Measurements from ENCODE around the gene DBH.
A peak's percentile ranks its signal among the peaks of the same experiment; 100 is the strongest.

DBH gene

DNA sequence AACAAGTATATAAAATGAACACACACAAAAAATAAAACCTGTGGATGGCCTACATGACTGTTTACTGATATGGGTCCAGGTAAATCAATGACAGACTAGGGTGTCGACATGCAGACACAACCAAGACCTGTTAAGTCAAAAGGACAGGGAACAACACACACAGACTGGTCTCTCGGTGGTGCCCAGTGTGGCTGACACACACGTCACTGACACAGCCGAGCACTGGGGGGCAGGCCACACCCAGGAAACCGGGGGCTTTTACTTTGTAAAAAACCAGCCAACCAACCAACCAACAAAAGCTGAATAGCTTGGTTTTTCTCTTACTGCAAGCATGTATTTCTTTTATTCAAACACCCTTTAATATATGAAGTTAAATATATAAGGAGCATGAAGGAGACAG lies 31.9 kb upstream of the DBH start:
- DNase-seq (ENCODE audit: low read depth in 2 of 2, low spot score in 1 of 2) = peak in 1 of 2 donors; percentile 21

DNA sequence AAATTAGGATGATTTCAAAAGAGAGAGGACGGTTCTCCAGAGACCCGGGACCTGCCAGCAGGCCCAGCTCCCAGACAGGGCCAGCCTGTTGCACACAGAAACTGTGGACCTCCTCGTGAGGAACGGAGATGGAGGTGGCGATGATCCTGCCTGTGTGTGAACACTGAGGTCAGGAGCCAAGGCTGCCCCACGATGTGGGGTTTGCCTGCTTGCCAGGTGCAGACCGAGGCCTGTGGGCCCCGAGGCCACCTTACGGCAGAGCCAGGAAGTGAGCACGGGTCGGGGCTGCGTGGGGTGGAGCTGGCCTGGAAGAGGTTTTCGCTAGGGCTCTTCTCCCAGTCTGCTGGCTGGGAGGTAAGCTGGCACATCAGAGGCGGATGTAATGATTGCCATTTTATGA lies 31.3 kb upstream of the DBH start:
- DNase-seq (ENCODE audit: low read depth in 2 of 2, low spot score in 1 of 2) = no peak

DNA sequence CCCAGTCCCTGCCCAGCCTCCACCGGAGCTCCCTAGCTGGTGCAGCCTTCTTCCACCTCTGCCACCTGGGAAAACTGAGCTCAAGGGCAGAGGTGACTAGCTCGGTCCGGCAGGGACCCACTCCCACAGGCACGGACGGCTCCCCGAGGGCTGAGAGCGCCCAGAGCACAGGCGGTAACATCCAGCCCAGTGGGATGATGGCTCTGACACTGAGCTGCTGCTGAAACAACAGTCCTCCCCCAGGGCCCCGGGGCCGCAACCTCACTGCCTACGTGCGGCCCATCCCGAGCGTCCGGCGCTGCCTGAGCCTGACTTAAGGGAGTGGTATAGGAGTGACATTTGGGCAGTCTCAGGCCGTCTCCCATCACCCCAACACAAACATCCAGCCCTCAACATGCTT lies 30.7 kb upstream of the DBH start:
- no peak for DNase-seq (ENCODE audit: low read depth in 2 of 2, low spot score in 1 of 2)

DNA sequence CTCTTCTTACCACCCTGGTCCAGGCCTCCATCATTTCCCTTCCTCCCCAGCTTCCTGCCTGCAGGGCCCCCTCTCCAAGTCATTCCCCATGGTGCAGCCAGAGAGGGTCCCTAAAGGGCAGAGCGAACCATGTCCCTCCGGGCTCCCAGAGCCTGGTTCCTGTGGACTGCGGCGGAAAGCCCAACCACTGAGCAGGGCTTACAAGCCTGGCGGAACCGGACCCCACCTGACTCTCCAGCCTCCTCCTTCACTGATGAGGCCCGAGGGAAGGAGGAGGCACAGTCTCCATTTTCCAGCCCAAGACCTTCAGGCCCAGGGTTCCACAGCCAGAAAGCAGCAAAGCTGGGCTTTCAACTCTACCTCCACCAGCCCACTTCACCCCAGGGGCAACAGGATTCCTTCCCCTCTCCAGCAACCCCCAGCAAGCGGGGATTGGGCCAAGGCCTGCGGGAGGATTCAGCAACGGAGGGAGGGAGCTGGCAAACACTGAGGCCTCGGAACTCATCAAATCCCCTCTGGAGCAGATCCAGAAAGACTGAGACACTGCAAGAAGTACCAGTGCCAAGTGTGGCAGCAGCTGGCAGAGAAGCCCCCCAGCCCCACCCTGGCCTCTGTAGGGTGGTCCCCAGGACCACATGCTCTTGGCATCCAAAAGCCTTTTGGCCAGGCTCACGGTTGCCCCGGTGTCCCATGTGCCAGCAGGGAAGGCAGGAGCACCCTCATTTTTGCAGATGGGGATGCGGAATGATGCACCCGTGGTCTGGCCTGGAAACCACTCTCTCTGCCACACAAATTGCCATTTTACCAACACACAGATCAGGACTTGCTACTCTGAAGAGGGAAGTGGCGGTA lies 30.1 kb upstream of the DBH start:
- no peak for DNase-seq (ENCODE audit: low read depth in 2 of 2, low spot score in 1 of 2)

DNA sequence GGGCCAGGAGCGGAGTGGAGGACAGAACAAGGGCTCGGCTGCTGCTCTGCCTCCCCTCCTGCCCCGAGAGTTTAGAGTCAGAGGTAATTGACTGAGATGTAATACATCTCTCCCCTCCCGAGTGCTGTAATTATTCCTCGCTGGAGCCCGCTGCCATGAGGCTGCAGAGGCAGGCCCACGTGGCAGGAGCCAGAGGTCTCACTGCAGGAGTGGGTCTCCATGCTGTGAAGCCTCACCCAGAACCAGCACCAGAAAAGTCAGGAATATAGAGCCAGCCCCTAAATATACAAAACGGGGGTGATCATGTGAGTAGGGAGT lies 29.5 kb upstream of the DBH start:
- no peak for DNase-seq (ENCODE audit: low read depth in 2 of 2, low spot score in 1 of 2)

DNA sequence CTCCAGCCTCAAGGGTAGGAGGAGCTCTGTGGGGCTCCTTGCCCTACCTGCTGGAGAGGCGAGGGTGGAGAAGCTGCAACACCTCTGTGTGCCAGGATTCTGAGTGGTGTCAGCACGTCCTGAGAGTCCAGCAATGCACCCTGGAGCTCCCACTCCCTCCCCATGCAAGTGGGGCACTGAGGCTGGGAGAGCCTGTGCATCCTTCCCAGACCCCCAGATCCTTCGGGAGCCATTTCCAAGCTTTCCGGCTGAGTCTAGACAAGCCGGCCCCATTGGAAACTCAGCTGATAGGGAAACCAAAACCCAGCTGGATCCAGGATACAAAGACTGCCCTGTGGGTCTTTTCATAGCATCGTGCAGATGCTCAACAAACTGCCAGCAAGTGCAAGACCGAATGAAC lies 28.8 kb upstream of the DBH start:
- no peak for DNase-seq (ENCODE audit: low read depth in 2 of 2, low spot score in 1 of 2)

DNA sequence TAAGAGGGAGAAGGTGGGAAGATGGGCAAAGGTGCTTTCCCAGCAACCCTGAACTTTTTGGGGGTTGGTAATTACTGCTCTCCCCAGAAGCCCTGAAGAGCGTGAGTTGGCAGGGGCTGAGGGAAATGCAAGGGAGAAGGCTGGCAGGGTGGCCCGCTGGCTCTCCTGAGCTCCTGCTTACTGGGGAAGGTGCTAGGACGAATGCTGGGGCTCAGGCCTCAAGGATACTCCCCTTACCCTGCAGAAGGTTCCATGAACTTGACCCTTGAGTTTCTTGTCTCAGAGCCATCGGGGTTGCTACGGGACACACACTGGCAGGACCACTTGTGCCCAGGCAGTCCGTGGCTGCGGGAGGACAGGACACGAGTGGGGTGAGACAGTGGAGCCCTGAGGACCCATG lies 28.2 kb upstream of the DBH start:
- no peak for DNase-seq (ENCODE audit: low read depth in 2 of 2, low spot score in 1 of 2)

DNA sequence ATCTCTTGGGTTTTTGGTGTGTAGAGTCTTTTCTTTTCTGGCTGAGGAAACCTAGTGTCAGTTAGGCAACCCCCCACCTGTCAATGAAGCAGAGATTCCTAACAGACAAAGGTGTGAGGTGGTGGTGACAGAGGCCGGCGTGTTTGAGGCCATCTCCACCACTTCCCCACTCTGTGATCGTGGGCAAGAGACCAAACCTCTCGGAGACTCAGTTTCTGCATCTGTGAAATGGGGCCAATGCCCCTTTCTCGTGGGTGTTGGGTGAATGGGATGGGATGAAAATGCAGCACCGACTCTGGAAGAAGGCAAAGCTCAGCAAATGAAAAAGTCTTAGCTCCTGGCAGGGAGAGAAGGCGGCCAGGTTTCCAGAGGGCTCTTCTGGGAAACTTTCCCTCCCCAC lies 27.8 kb upstream of the DBH start:
- DNase-seq (ENCODE audit: low read depth in 2 of 2, low spot score in 1 of 2) = no peak

DNA sequence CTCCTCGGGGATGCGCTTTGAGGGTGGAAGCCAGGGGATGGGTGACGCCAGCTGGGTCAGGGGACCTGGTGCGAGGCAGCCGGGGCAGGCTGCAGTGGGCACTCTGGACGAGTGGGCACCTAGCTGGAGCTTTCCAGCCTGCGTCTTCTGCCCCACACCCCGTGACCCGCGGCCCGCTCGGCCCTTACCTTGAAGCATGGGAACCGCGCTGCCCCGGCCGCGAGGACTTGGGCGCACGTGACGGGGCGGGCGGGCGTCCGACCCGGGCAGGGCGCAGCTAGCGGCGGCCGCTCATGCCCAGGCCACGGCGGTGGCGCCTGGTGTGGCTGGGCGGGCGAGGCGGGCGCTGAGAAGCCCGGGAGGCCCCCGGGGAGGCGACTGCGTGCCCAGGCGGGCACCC lies 27.3 kb upstream of the DBH start:
- DNase-seq (ENCODE audit: low read depth in 2 of 2, low spot score in 1 of 2) = no peak

DNA sequence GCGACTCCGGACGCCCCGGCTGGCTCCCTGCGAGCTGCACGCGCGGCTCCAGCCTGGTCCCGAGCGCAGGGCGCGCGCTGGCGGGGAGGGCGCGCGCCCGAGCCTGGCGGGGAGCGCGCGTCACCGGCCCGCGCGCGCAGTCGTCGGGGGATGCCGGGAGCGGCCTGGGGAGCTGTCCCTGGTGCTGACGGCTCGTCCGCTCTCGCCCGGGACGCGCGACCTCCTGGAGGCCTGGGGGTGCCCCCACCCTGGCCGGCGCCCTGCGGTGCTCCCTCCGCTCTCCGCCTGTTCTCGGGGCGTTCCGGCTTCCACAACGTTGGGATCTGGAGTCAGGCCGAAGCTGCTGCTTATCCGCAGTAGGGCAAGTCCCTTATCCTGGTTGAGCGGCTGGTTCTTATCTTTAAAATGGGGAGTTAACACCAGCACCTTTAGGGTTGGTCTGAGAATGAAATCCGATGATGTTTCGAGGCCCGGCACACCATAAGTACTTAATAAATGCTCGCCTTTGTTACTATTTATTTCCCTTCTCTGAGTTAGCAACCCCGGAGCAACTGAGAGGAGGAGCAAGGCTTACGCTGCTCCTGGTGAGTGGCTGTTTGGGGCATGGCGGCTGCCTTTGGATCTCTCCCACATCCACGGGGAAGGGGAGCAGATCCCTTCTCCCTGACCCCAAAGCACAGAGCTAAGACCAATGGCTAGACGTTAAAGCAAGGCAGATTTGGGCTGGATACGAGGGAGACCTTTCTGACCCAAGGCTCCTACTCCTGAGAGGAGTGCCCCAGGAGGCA lies 26.7 kb upstream of the DBH start, which contains the start of gene FAM163B:
FAM163B (minus strand) TSS at position 79 of the 788 bp plus-strand sequence. CDS start 29,166 bp downstream, outside the sequence.
- DNase-seq (ENCODE audit: low read depth in 2 of 2, low spot score in 1 of 2) = peak in 1 of 2 donors; percentile 2

DNA sequence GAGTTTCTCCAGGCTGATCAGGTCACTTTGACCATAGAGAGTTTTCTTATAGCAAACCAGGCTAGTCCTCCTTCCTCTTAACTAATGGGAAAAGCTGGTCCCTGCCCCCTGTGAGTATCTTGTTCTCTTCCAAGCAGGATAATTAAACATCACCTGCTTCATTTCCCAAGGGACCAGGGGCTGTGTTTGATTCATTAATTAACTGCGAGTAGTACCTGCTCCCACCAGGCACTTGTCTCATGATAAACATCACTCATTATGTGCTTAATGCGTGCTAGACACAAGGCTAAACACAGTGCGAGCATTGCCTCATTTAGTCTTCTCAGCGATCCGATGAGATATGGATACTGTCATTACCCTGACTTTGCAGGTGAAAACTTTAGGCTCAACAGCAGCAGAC lies 25.3 kb upstream of the DBH start:
- DNase-seq (ENCODE audit: low read depth in 2 of 2, low spot score in 1 of 2) = no peak

DNA sequence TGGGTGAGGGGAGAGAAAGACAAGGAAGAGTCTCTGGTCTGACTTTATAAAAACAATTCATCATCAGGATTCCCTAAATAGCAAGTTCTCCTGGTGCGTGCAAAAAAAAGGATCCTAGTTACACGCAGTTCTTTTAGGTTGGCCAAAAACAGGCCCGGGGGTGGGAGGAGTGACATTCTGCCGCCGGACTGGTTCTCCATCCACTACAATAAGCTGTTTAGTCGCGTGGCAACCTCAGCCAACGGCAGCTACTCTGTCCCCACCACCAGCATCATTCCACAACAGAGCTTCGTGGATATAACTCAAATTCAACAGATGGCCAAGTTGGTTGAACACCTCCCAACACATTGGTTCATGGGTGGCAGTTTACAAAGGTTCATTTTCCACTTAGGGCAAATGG lies 24.1 kb upstream of the DBH start:
- DNase-seq (ENCODE audit: low read depth in 2 of 2, low spot score in 1 of 2) = no peak

DNA sequence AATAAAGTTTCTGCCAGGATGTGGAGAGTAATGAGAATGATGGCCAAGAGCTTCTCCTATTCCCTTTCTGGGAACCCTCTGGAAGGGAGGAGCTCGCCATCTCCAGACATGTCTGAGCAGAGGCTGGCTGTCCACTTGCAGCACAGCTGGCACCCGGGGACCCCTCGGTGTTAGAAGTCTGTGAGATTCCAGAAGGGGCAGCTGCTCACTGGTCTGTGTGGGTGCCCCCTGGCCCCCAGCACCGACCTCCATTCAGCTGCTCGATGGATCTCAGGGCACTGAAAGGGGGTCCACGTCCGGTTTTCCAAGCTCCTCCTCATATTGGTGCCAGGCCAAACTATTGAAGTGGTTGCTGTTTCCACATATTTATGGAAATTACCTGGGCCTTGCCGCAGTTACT lies 23.3 kb upstream of the DBH start:
- no peak for DNase-seq (ENCODE audit: low read depth in 2 of 2, low spot score in 1 of 2)

DNA sequence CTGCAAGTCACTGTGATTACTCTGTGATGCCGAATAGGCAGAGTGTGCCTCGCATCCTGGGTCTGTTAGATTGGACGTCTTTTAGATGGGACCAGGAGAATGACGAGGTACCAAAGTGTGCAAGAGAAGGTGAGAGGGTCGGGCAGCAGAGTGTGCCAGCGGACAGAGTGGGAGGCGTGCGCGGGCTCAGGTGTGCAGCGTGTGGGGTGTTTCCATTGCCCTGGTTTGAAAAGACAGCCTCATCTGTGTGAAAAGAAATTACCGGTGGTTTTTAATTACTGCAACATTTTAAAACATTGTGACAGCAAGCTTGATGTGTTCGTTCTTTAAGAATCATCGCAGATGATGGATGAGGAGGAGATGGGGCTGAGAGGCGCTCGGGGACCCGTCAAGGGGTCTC lies 22.7 kb upstream of the DBH start:
- DNase-seq (ENCODE audit: low read depth in 2 of 2, low spot score in 1 of 2) = no peak

DNA sequence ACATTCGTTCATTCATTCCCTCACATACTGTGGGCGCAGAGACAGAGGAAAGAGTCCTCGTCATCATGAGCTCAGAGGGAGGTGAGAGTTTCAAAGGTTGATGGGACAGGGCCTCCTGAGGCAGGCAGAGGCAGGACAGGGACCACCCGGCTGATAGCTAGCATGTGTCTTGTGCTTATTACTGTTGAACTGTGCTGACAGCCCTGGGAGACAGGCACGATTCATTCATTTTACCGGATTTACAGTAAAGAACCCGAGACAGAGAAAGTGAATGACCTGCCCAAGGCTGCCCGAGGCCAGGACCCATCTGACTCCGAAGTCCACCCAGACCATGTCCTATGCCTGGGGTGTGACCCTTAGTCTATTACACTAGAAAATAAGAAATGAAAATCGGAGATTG lies 22.1 kb upstream of the DBH start:
- no peak for DNase-seq (ENCODE audit: low read depth in 2 of 2, low spot score in 1 of 2)

DNA sequence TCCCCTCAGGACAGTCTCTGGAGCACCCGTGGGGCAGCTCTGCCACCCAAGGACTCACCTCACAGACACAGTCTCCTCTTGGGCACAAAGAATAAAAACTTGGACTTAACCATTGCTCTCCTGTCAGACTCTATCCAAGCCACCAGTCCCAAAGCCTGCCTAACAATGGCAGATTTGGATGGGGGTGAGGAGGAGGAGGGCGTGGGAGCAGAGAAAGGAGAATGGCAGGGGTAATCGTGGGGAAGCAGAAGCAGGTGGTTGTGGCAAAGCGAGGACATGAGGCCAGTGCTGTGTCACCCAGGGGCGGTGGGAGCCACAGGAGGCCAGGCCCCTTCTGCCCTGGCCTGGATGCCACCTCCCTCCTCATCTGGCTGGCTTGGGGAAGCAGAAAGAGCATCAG lies 21.5 kb upstream of the DBH start:
- DNase-seq (ENCODE audit: low read depth in 2 of 2, low spot score in 1 of 2) = no peak

DNA sequence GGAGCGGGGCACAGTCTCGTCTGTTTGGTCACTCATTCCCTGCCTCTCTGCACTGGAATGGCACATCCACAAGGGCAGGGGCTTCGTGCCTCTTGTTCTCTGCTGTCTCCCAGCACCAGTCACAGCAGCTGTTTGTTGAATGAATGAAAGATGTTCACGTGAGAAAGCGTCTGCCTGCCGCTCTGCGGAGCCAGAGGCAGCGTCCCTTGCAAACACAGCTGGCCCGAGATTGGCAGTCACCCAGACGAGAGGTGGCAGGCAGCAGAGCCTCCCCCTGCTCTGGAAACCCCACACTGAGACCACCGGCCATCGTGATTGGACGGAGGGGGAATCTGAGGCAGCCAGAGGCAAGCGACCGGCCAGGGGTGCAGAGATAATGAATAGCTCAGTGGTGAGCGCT lies 21.0 kb upstream of the DBH start:
- DNase-seq (ENCODE audit: low read depth in 2 of 2, low spot score in 1 of 2) = no peak

DNA sequence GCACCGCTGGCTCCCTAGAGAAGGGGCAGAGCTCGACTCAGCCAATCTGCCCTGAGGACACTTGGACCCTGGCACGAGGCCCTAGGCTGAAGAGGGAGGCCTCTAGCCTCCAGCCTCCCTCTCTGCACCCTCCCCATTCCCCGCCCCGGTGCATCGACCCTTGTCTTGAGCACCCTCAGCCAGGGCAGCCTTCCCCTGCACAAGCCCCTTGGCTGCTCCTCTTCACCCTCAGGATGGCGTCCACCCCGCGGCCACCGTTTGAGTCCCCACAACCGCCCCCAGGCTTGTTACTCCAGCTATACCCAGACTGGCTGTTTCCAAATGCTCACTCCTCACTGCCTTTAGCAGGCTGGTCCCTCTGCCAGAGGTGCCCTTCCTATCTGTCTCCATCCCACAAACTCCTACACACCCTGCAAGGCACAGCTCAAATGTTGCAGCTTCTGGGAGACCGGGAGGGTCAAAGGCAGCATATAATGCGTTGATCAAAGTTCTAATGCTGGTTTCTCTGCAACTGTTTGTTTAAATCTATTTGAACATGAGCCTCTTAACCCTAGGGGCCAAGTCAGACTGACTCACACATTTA lies 20.5 kb upstream of the DBH start:
- no peak for DNase-seq (ENCODE audit: low read depth in 2 of 2, low spot score in 1 of 2)

DNA sequence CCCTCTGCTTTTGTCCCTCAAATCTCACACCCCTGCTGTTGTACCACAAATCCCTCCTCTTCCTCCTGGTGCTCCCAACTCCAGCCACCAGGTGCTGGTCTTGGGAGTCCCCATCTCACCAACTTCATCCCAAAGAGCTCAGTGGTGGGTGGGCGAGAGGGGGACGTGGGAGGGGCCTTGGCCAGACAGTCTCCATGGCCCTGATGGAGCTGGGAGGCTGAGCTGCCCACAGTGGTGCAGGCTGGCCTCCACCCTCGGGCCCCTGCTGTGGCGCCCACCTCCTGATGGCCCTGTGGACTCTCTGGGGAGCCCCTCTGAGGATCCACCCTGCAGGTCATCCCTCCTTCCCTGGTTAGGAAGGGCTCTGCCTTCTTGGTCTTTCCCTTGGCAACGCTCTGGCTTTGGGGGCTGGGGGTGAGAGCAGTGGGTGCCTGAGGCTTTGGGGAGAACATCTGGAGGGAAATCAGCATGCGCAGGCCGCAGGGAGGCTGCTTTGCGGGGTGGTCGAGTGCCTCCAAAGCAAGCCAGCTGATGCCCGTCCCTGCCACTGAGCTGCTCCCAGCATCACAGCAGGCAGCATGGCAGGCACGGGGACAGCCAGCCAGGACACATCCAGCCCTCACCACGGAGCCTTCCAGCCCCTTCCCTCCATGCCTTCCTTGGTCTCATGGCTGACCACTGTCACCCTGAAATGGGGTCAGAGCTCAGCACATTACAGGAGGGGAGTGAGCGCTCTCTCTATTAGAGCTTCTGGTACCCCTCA lies 19.3 kb upstream of the DBH start:
- DNase-seq (ENCODE audit: low read depth in 2 of 2, low spot score in 1 of 2) = no peak

DNA sequence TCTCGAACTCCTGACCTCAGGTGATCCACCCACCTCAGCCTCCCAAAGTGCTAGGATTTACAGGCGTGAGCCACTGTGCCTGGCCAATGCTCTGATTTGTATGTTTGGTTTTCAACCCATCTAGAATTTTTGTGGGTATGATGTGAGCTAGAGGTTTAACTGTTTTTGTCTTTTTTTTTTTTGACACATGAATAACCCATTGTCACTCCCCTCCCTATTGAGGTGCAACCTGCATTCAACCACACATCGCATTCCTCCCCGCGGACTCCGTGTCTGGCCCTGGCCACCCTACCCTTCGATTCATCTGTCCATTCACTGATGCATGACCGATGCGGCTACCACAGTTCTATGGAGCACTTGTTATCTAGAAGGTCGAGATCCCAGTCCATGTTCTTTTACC lies 17.4 kb upstream of the DBH start:
- DNase-seq (ENCODE audit: low read depth in 2 of 2, low spot score in 1 of 2) = no peak

DNA sequence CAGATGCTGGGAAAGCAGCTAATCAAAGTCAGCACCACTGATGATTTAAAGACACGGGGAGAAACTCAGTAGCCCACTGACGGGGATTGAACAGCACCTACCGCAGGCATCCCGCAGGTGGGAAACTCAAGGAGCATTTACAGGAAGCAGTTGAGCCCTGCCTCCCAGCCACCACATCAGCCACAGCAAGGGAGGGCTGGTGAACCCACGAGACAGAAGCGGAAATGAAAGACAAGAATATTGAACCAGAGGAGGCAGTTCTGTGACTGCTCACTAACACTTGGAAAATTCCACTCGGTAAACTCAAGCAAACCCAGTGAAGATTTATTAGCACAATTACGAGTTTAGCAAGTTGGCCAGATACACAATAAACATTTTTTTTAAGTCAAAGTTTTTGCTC lies 16.4 kb upstream of the DBH start:
- peak; percentile 13 to 21 for DNase-seq (ENCODE audit: low read depth in 2 of 2, low spot score in 1 of 2)

All from stimulated activated CD8-positive, alpha-beta memory T cell treated with anti-CD3 and anti-CD28 coated beads, Interleukin-4, amount 100 ng/mL, for 1 hour (primary cell).